HepG2 (cell line): ENCODE data around the gene C3orf22. TPM values are rescaled to one million over a fixed set of nuclear protein-coding genes. Genes with fewer than 3 reads are reported as not detected.
A peak's percentile ranks its signal among the peaks of the same experiment; 100 is the strongest.

Source experiments
- CBX5 ChIP-seq: sonication (generic); formaldehyde crosslinking; IDR thresholded peaks from 2 replicates; pipeline ENCODE4 v1.4.0; 2020; ENCODE audit warnings: missing genetic modification reagents, borderline replicate concordance
- ERF ChIP-seq: IDR thresholded peaks from 2 replicates; pipeline ENCODE4 v1.6.1; 2018; ENCODE audit warnings: missing biosample characterization, missing genetic modification reagents
- JDP2 ChIP-seq: sonication (generic); formaldehyde crosslinking; IDR thresholded peaks from 2 replicates; pipeline ENCODE4 v1.8.1; 2022; ENCODE audit warnings: missing genetic modification reagents, borderline replicate concordance
- MAF1 ChIP-seq: sonication (generic); formaldehyde crosslinking; IDR thresholded peaks from 2 replicates; pipeline ENCODE4 v1.5.0; 2020; ENCODE audit warnings: missing genetic modification reagents, borderline replicate concordance
- NFE2 ChIP-seq: sonication (generic); formaldehyde crosslinking; IDR thresholded peaks from 2 replicates; pipeline ENCODE4 v1.4.0; 2020; ENCODE audit warnings: missing genetic modification reagents
- POLR2AphosphoS5 ChIP-seq: IDR thresholded peaks from 2 replicates; pipeline ENCODE4 v1.6.1; 2012; ENCODE audit warnings: low read depth, low read length
- SSRP1 ChIP-seq: IDR thresholded peaks from 2 replicates; pipeline ENCODE4 v1.6.1; 2016; ENCODE audit warnings: control low read depth
- TBX2 ChIP-seq: sonication (generic); formaldehyde crosslinking; IDR thresholded peaks from 2 replicates; pipeline ENCODE4 v1.5.0; 2020; ENCODE audit warnings: missing genetic modification reagents, mild to moderate bottlenecking, borderline replicate concordance
- ZNF12 ChIP-seq: sonication (generic); formaldehyde crosslinking; IDR thresholded peaks from 2 replicates; pipeline ENCODE4 v1.5.0; 2020; ENCODE audit warnings: missing genetic modification reagents
- ZNF383 ChIP-seq: sonication (generic); formaldehyde crosslinking; IDR thresholded peaks from 2 replicates; pipeline ENCODE4 v1.4.0; 2020; ENCODE audit warnings: missing genetic modification reagents, mild to moderate bottlenecking, borderline replicate concordance
- ZSCAN31 ChIP-seq: sonication (generic); formaldehyde crosslinking; IDR thresholded peaks from 2 replicates; pipeline ENCODE4 v1.5.0; 2020; ENCODE audit warnings: low read depth, mild to moderate bottlenecking, missing genetic modification reagents
- polyA plus RNA-seq, 8 experiments: library from polyadenylated mRNA; depleted of rRNA in 3 of 8; stranded (reverse) in 7 of 8; unstranded in 1 of 8; fragments of >200 nt; fragmentation: Illumina TruSeq in 4 of 8; extraction: Trizol in 4 of 8; gene quantifications; 2 replicates each; pipeline versions ENCODE4 v1.2.1 to v1.2.3, GENCODE V29; 2011 to 2016; ENCODE audit warnings: low read depth in 4 of 8, missing spikeins in 1 of 8, mixed read lengths in 1 of 8; ENCODE audit not compliant: insufficient read depth in 1 of 8
- total RNA-seq, 5 experiments: library from RNA; depleted of rRNA; stranded (reverse); fragments of >200 nt; fragmentation: Illumina TruSeq; extraction: Trizol; gene quantifications; 2 replicates each; pipeline ENCODE4 v1.2.3, GENCODE V29; 2016; ENCODE audit warnings: low read depth in 1 of 5
- TF ChIP-seq, protein P1 (sequence below): sonication (generic); formaldehyde crosslinking; IDR thresholded peaks from 2 replicates; pipeline ENCODE4 v1.4.0; 2020; ENCODE audit warnings: mild to moderate bottlenecking, missing genetic modification reagents
- TF ChIP-seq, protein P2 (sequence below): sonication (generic); formaldehyde crosslinking; conservative IDR thresholded peaks from 2 replicates; pipeline ENCODE4 v1.4.0; 2020; ENCODE audit warnings: missing genetic modification reagents
- TF ChIP-seq, protein P3 (sequence below): sonication (generic); formaldehyde crosslinking; IDR thresholded peaks from 2 replicates; pipeline ENCODE4 v1.5.0; 2020; ENCODE audit warnings: mild to moderate bottlenecking, missing genetic modification reagents, borderline replicate concordance
- TF ChIP-seq, protein P4 (sequence below): IDR thresholded peaks from 2 replicates; pipeline ENCODE4 v1.6.1; 2016; ENCODE audit warnings: low read depth, control low read depth

Gene C3orf22
- total and polyA plus RNA-seq, 2 of the 13 experiments (the other 11 are each of a cell fraction or from before 2014, with no cell fraction given), result not detected

DNA sequence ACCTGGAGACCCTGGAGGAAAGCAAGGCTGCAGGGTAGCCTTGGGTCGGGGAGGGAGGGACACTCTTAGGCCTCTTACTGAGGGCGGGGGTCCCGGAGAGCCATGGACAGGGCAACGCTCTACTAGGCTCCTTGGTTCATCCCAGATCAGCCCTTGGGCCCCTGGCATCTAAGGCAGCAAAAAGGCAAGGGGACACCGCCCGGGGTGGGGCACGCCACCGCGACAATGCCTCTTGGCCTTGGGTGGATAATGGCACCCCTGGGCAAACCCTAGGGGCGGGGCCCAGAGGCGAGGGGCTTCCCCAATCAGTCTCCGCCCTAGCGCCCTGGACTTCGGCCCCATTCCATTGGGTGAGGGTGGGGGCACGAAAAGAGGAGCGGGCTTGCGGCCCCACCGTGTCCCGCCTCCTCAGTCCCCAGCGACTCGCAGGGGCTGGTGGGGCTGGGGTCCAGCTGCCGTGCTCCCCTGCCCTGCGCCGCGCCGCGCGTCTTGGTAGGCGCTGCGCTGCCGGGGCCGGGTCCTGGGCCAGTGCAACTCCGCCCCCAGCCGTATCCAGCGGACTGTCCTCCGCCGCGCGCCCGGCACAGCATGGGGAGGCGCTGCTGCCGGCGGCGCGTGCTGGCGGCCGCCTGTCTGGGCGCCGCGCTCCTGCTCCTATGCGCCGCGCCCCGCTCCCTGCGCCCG is 34.8 kb downstream of the C3orf22 start, which contains the start of gene CHST13 (continued):
- TF ChIP-seq, protein P1, sequence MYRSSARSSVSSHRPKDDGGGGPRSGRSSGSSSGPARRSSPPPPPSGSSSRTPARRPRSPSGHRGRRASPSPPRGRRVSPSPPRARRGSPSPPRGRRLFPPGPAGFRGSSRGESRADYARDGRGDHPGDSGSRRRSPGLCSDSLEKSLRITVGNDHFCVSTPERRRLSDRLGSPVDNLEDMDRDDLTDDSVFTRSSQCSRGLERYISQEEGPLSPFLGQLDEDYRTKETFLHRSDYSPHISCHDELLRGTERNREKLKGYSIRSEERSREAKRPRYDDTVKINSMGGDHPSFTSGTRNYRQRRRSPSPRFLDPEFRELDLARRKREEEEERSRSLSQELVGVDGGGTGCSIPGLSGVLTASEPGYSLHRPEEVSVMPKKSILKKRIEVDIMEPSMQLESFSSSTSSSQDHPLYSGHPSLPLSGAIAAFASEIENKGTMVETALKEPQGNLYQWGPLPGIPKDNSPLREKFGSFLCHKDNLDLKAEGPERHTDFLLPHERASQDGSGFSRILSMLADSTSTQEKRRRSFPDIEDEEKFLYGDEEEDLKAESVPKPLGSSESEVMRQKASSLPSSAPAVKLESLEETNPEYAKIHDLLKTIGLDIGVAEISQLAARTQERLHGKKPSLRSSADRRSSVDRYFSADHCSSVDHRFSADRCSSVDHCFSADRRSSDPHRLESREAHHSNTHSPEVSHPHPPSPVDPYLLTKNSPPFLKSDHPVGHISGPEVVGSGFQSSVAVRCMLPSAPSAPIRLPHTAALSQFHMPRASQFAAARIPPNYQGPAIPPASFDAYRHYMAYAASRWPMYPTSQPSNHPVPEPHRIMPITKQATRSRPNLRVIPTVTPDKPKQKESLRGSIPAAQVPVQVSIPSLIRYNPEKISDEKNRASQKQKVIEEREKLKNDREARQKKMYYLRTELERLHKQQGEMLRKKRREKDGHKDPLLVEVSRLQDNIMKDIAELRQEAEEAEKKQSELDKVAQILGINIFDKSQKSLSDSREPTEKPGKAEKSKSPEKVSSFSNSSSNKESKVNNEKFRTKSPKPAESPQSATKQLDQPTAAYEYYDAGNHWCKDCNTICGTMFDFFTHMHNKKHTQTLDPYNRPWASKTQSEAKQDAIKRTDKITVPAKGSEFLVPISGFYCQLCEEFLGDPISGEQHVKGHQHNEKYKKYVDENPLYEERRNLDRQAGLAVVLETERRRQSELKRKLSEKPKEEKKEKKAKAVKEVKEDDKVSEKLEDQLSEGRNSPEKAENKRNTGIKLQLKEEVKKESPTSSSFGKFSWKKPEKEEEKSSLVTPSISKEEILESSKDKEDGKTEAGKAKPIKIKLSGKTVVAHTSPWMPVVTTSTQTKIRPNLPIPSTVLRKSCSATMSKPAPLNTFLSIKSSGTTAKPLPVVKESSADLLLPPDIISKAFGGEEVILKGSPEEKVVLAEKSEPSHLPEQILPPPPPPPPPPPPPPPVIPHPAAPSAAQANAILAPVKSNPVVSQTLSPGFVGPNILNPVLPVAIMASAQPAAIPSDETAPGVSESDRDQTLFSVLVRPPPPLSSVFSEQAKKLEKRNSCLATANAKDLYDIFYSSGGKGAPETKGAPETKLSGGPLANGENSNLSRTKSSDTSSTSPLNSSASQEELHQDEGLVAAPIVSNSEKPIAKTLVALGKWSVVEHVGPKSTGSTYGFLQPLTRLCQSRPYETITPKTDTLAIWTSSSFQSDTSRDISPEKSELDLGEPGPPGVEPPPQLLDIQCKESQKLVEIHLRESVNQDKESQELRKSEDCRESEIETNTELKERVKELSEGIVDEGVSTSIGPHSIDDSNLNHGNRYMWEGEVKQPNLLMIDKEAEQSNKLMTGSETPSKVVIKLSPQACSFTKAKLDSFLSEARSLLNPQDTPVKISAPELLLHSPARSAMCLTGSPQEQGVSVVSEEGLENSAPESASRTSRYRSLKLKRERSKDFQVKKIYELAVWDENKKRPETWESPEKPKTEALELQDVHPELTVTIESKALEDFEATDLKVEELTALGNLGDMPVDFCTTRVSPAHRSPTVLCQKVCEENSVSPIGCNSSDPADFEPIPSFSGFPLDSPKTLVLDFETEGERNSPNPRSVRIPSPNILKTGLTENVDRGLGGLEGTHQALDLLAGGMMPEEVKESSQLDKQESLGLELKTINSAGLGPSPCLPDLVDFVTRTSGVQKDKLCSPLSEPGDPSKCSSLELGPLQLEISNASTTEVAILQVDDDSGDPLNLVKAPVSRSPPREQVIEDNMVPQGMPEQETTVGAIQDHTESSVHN (CRISPR knock-in tag), result no peak
- peak; percentile 4; the same call in 1 of the 2 replicates for TF ChIP-seq ZNF383
- TF ChIP-seq, protein P2, sequence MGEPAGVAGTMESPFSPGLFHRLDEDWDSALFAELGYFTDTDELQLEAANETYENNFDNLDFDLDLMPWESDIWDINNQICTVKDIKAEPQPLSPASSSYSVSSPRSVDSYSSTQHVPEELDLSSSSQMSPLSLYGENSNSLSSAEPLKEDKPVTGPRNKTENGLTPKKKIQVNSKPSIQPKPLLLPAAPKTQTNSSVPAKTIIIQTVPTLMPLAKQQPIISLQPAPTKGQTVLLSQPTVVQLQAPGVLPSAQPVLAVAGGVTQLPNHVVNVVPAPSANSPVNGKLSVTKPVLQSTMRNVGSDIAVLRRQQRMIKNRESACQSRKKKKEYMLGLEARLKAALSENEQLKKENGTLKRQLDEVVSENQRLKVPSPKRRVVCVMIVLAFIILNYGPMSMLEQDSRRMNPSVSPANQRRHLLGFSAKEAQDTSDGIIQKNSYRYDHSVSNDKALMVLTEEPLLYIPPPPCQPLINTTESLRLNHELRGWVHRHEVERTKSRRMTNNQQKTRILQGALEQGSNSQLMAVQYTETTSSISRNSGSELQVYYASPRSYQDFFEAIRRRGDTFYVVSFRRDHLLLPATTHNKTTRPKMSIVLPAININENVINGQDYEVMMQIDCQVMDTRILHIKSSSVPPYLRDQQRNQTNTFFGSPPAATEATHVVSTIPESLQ, result no peak
- TF ChIP-seq, protein P3, sequence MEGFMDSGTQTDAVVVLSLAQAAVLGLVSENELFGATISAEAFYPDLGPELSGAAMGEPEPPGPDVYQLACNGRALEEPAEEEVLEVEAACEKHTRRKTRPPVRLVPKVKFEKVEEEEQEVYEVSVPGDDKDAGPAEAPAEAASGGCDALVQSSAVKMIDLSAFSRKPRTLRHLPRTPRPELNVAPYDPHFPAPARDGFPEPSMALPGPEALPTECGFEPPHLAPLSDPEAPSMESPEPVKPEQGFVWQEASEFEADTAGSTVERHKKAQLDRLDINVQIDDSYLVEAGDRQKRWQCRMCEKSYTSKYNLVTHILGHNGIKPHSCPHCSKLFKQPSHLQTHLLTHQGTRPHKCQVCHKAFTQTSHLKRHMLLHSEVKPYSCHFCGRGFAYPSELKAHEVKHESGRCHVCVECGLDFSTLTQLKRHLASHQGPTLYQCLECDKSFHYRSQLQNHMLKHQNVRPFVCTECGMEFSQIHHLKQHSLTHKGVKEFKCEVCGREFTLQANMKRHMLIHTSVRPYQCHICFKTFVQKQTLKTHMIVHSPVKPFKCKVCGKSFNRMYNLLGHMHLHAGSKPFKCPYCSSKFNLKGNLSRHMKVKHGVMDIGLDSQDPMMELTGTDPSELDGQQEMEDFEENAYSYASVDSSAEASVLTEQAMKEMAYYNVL (CRISPR knock-in tag), result peak; percentile 72; the same call in 1 of the 2 replicates
- TF ChIP-seq JDP2 (CRISPR knock-in tag), result no peak
- 0 out of 2 replicates have a peak, but pooled peaks have one; percentile 13 for TF ChIP-seq ZNF12 (CRISPR knock-in tag)
- TF ChIP-seq NFE2, result no peak
- peak; percentile 78; the same call in 1 of the 2 replicates for TF ChIP-seq CBX5 (CRISPR knock-in tag)
- no peak for TF ChIP-seq ZSCAN31
- peak; percentile 73; the same call in 1 of the 2 replicates for TF ChIP-seq MAF1 (CRISPR knock-in tag)
- TF ChIP-seq ERF (CRISPR knock-in tag), result no peak
- TF ChIP-seq TBX2 (CRISPR knock-in tag), result peak; percentile 72; the same call in 1 of the 2 replicates
- peak; percentile 60; the same call in 1 of the 2 replicates for TF ChIP-seq SSRP1
- TF ChIP-seq POLR2AphosphoS5, result peak; percentile 73
- TF ChIP-seq, protein P4, sequence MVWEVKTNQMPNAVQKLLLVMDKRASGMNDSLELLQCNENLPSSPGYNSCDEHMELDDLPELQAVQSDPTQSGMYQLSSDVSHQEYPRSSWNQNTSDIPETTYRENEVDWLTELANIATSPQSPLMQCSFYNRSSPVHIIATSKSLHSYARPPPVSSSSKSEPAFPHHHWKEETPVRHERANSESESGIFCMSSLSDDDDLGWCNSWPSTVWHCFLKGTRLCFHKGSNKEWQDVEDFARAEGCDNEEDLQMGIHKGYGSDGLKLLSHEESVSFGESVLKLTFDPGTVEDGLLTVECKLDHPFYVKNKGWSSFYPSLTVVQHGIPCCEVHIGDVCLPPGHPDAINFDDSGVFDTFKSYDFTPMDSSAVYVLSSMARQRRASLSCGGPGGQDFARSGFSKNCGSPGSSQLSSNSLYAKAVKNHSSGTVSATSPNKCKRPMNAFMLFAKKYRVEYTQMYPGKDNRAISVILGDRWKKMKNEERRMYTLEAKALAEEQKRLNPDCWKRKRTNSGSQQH (CRISPR knock-in tag), result 0 out of 2 replicates have a peak, but pooled peaks have one; percentile 49
